Lung (tissue), 12 donors: Measurements from ENCODE around the gene SSH3. TPM values are rescaled to one million over a fixed set of nuclear protein-coding genes. Genes with fewer than 3 reads are reported as not detected.

Experiments used
- ATAC-seq: fragments of 200-7000 bp; cut with Tn5 transposase; one replicate; pipeline ENCODE4 v1.9.1; 2020; ENCODE audit warnings: moderate number of reproducible peaks; ENCODE audit not compliant: insufficient read depth, low FRiP score
- DNase-seq, 3 donors: peaks; one replicate each; pipeline ENCODE4 v3.0.0-alpha.2; 2013 to 2017
- H3K27ac ChIP-seq, 2 donors: one replicate each; pipeline ENCODE4 v1.5.1; 2013; ENCODE audit warnings: mild to moderate bottlenecking in 2 of 2, moderate library complexity in 2 of 2, control low read depth in 1 of 2, inconsistent platforms in 1 of 2, low read depth in 1 of 2, low read length in 1 of 2
- H3K27me3 ChIP-seq, 3 donors: one replicate each; pipeline ENCODE4 v1.5.1; 2013; ENCODE audit warnings: low read length in 2 of 3; ENCODE audit not compliant: control insufficient read depth in 3 of 3, insufficient read depth in 3 of 3
- H3K36me3 ChIP-seq, 4 donors: one replicate each; pipeline ENCODE4 v1.5.1; 2013; ENCODE audit warnings: low read length in 4 of 4, mild to moderate bottlenecking in 1 of 4, moderate library complexity in 1 of 4; ENCODE audit not compliant: control insufficient read depth in 4 of 4, insufficient read depth in 4 of 4
- H3K4me1 ChIP-seq, 5 donors: one replicate each; pipeline ENCODE4 v1.5.1; 2013; ENCODE audit warnings: low read length in 5 of 5, mild to moderate bottlenecking in 2 of 5, moderate library complexity in 1 of 5; ENCODE audit not compliant: control insufficient read depth in 5 of 5, insufficient read depth in 5 of 5
- H3K4me3 ChIP-seq: one replicate; pipeline ENCODE4 v1.5.1; 2013; ENCODE audit warnings: mild to moderate bottlenecking, control low read depth, moderate library complexity
- H3K9ac ChIP-seq, 2 donors: one replicate each; pipeline ENCODE4 v1.5.1; 2013; ENCODE audit warnings: low read length in 2 of 2, control low read depth in 1 of 2; ENCODE audit not compliant: insufficient read depth in 1 of 2
- H3K9me3 ChIP-seq, 4 donors: one replicate each; pipeline ENCODE4 v1.5.1; 2013; ENCODE audit warnings: low read length in 3 of 4, mild to moderate bottlenecking in 1 of 4, moderate library complexity in 1 of 4; ENCODE audit not compliant: control insufficient read depth in 4 of 4, insufficient read depth in 3 of 4
- CTCF ChIP-seq: IDR thresholded peaks from 2 replicates; pipeline ENCODE4 v1.5.1; 2012; ENCODE audit warnings: mild to moderate bottlenecking; ENCODE audit errors: control extremely low read depth, extremely low read depth
- WGBS, 2 donors: extraction: QIAGEN DNeasy Blood & Tissue Kit; methylation state at CpG; one replicate each; pipeline ENCODE4 v1.1.7; 2013; 5-methylcytosine and 5-hydroxymethylcytosine counted together
- polyA plus RNA-seq, 2 donors: library from polyadenylated mRNA; stranded (reverse); fragments of 200-250 nt; gene quantifications; one replicate each; pipeline ENCODE4 v1.2.1, GENCODE V29; 2013
- total RNA-seq, 2 donors: library from RNA; depleted of rRNA in 1 of 2; stranded (reverse); fragments of >200 nt in 1 of 2; gene quantifications; one replicate each; pipeline ENCODE4 v1.2.1, GENCODE V29; 2014 to 2021
- donor health status: control.
- donor health status: control.
- donor health status: Bipolar disorder and iron deficiency.
- donor health status: healthy.
- donor health status: DM: yes; HTN: yes; CAD: no.

SSH3 gene
- total and polyA plus RNA-seq, 4 donors, result 19.0 to 42.7 (median 27.2) TPM

- no peaks in the 10 kb centered on the region for H3K27me3 ChIP-seq
- H3K36me3 ChIP-seq, result peaks cover 0 to 35% (median 21%) of the 10 kb centered on the region in 4 donors
- ATAC-seq, result no peak
- H3K9ac ChIP-seq, result peak overlapping the region in 1 of 2 donors; percentile 40
- no peak overlapping the region for H3K4me3 ChIP-seq
- no peaks in the 10 kb centered on the region for H3K9me3 ChIP-seq
- WGBS, 2 donors, result 7 to 24% methylated on average over 14 to 16 of the region's 16 CpGs
- H3K4me1 ChIP-seq, result peaks cover 9 to 64% (median 26%) of the 10 kb centered on the region in 5 donors
- peak; percentile 26 to 46 (median 44) for DNase-seq
- no peak for TF ChIP-seq CTCF
- H3K27ac ChIP-seq, result peak overlapping the region; percentile 86 to 97
Measured at GRCh38 chr11:67276781-67277230, 26.5 kb upstream of the SSH3 start.

GRCh38 chr11:67277231-67277961, 25.9 kb upstream of the SSH3 start:
- H3K4me3 ChIP-seq, result no peak overlapping the region
- WGBS, 2 donors, result 5 to 17% methylated on average over 23 to 24 of the region's 24 CpGs

GRCh38 chr11:67278135-67278938, 25.0 kb upstream of the SSH3 start:
- Histone ChIP-seq H3K27ac (peak overlapping the region; percentile 70 to 97), H3K4me1 (peaks cover 9 to 54% (median 21%) of the 10 kb centered on the region in 5 donors), H3K4me3 (no peak overlapping the region), H3K9ac (peak overlapping the region in 1 of 2 donors; percentile 76), H3K9me3 (no peaks in the 10 kb centered on the region), H3K36me3 (peaks cover 0 to 46% (median 29%) of the 10 kb centered on the region in 4 donors), H3K27me3 (no peaks in the 10 kb centered on the region)
- ATAC-seq (no peak), DNase-seq (no peak)
- no peak for TF ChIP-seq CTCF
- WGBS, 2 donors, result 56 to 80% methylated on average over 14 of the region's 14 CpGs

More at GRCh38 chr11:67277231-67277961, 25.9 kb upstream of the SSH3 start:
- Histone ChIP-seq H3K9me3 (no peaks in the 10 kb centered on the region), H3K27me3 (no peaks in the 10 kb centered on the region), H3K4me1 (peaks cover 9 to 58% (median 21%) of the 10 kb centered on the region in 5 donors), H3K27ac (peak overlapping the region; percentile 86 to 97), H3K9ac (peak overlapping the region; percentile 25 to 76), H3K36me3 (peaks cover 0 to 37% (median 22%) of the 10 kb centered on the region in 4 donors)
- peak; percentile 89 to 92 (median 89) for DNase-seq
- peak; percentile 91 for ATAC-seq
- no peak for TF ChIP-seq CTCF
